ENCODE data around the gene SEPHS2.

The SEPHS2 gene

GRCh38 chr16:30407804-30408534 lies 37.7 kb downstream of the SEPHS2 start:
- no peak for DNase-seq (ENCODE audit: low read depth)
- peak overlapping the region; percentile 65 for H3K4me3 ChIP-seq (ENCODE audit: low read length)
- TF ChIP-seq CTCF (IDR thresholded peaks at IDR 0.05; ENCODE audit: insufficient read depth, low read depth, low read length, missing control alignments): no peak

GRCh38 chr16:30407102-30407803 lies 38.4 kb downstream of the SEPHS2 start, which contains the start of gene ZNF771:
TSS of gene ZNF771 (plus strand) at chr16:30407606. CDS start at chr16:30408054, 448 bp downstream.
- peak; percentile 89 for DNase-seq (ENCODE audit: low read depth)
- peak within 1 kb of the TSS; percentile 65 for H3K4me3 ChIP-seq (ENCODE audit: low read length)
- TF ChIP-seq CTCF (IDR thresholded peaks at IDR 0.05; ENCODE audit: insufficient read depth, low read depth, low read length, missing control alignments): no peak

- no peak for DNase-seq (ENCODE audit: low read depth)
- no peak for TF ChIP-seq CTCF (IDR thresholded peaks at IDR 0.05; ENCODE audit: insufficient read depth, low read depth, low read length, missing control alignments)
- H3K4me3 ChIP-seq (ENCODE audit: low read length): peak overlapping the region; percentile 65
Measured at GRCh38 chr16:30406795-30407101, 38.9 kb downstream of the SEPHS2 start.

GRCh38 chr16:30401768-30402425 lies 43.8 kb downstream of the SEPHS2 start:
- no peak for DNase-seq (ENCODE audit: low read depth)
- no peak overlapping the region for H3K4me3 ChIP-seq (ENCODE audit: low read length)
- no peak for TF ChIP-seq CTCF (IDR thresholded peaks at IDR 0.05; ENCODE audit: insufficient read depth, low read depth, low read length, missing control alignments)

- no peak for DNase-seq (ENCODE audit: low read depth)
- H3K4me3 ChIP-seq (ENCODE audit: low read length): peak overlapping the region; percentile 83
- TF ChIP-seq CTCF (IDR thresholded peaks at IDR 0.05; ENCODE audit: insufficient read depth, low read depth, low read length, missing control alignments): no peak
Measured at GRCh38 chr16:30399435-30400186, 46.1 kb downstream of the SEPHS2 start.

GRCh38 chr16:30398661-30399434 lies 46.8 kb downstream of the SEPHS2 start:
- H3K4me3 ChIP-seq (ENCODE audit: low read length): no peak overlapping the region
- no peak for TF ChIP-seq CTCF (IDR thresholded peaks at IDR 0.05; ENCODE audit: insufficient read depth, low read depth, low read length, missing control alignments)
- DNase-seq (ENCODE audit: low read depth): no peak

Measured in epithelial cell of esophagus (primary cell).